Left colon (tissue), 2 donors: ENCODE measurements around the gene KREMEN1. TPM values are rescaled to one million over a fixed set of nuclear protein-coding genes. Genes with fewer than 3 reads are reported as not detected.
A peak's percentile ranks its signal among the peaks of the same experiment; 100 is the strongest.
"Not testable (repeated sequence)": the region's sequence is repeated elsewhere in the genome, so short reads cannot be mapped to it uniquely, and the experiment has no call there.

Source experiments
- ATAC-seq: fragments of 200-7000 bp; cut with Tn5 transposase; one replicate; pipeline ENCODE4 v1.9.1; 2020; ENCODE audit warnings: mild to moderate bottlenecking, moderate library complexity
- DNase-seq, 2 donors: peaks; one replicate each; pipeline ENCODE4 v3.0.0-alpha.2; 2020
- intact Hi-C, 2 donors: fragments of 100-400 bp; cut with DNase I in 1 of 2; cut with micrococcal nuclease in 1 of 2; formaldehyde crosslinking; loops; one replicate each; pipeline versions ENCODE4 v1.11.2 to v1.14.0; 2022; cut with DNase I, micrococcal nuclease
- total RNA-seq, 2 donors: library from RNA; stranded (reverse); fragmentation: NEBNext Ultra II Directional; extraction: Animal tissue kit (Norgen Biotek cat#: 25700); gene quantifications; one replicate each; pipeline ENCODE4 v1.2.1, GENCODE V29; 2021
- donor health status: DM: no; HTN: no; CAD: no.
- donor health status: DM: yes; HTN: yes; CAD: no.

KREMEN1 gene
- total RNA-seq, 2 donors from 2014 or later = 24.0 to 38.7 TPM

DNA sequence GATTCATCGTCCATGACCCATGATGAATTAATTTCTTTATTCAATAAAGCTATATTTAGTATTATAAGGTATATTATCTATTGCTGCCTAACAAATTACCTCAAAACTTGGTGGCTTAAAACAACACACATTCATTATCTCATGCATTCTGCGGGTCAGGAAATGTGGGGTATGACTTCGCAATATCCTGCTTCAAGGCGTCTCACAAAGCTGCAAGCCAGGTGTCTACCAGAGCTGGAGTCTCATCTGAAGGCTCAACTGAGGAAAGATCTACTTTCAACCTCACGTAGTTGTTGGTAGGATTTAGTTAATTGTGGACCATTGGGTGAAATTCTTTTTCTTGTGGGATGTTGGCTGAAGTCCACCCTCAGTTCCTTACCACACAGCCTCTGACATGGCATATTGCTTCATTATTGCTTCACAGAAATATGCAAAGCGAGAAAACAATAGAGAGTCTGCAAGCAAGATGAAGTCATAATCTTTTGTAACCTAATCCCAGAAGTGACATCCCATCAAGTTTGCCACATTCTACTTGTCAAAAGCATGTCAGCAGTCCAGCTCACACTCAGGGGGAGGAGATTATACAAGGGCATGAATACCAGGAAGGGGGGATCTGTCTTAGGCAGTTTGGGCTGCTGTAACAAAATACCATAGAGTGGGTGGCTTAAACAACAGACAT lies 45.1 kb downstream of the KREMEN1 start:
- no peak for ATAC-seq
- intact Hi-C loops = no loop called here

DNA sequence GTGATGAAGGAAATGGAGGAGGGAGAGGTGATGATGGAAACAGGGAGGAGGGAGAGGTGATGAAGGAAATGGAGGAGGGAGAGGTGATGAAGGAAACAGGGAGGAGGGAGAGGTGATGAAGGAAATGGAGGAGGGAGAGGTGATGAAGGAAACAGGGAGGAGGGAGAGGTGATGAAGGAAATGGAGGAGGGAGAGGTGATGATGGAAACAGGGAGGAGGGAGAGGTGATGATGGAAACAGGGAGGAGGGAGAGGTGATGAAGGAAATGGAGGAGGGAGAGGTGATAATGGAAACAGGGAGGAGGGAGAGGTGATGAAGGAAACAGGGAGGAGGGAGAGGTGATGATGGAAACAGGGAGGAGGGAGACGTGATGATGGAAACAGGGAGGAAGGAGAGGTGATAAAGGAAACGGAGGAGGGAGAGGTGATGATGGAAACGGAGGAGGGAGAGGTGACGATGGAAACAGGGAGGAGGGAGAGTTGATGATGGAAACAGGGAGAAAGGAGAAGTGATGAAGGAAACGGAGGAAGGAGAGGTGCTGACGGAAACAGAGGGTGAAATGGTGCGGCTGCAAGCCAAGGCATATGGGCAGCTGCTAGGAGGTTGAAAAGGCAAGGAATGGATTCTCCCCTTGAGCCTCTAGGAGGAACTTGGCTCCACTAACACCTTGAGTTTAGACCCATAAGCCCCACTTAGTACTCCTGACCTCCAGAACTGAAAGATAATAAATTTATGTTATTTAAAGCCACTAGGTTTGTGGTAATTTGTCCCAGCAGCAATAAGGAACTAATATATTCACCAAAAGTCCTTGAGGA lies 47.5 kb downstream of the KREMEN1 start:
- not testable (repeated sequence) for ATAC-seq

More for the DNA sequence above, 45.1 kb downstream of the KREMEN1 start:
- DNase-seq = no peak

DNA sequence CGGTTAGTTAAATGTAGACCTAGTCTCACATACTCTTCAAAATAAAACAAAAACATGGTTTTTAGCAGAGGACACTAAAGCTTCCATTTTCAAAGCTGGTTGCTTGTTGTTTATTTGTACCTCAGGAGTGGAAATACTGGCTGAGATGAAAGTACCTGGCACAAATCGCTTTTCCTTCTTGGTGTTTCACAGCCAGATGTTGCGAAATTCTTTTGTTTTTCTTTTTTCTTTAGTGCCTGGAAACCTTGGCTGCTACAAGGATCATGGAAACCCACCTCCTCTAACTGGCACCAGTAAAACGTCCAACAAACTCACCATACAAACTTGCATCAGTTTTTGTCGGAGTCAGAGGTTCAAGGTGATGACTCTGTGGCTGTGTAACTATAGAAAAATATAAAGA lies 48.3 kb downstream of the KREMEN1 start:
- DNase-seq = no peak
- no peak for ATAC-seq
- intact Hi-C loops = no loop called here

More for the DNA sequence above, 47.5 kb downstream of the KREMEN1 start:
- intact Hi-C loops, DNase-seq: not testable (repeated sequence)

- ATAC-seq (no peak), DNase-seq (no peak)
- intact Hi-C loops = no loop called here
Observed at GRCh38 chr22:29122041-29122440, 49.2 kb downstream of the KREMEN1 start.

GRCh38 chr22:29124777-29125442 lies 52.1 kb downstream of the KREMEN1 start:
- intact Hi-C loops = no loop called here
- ATAC-seq = no peak
- no peak for DNase-seq

GRCh38 chr22:29125443-29125778 lies 52.6 kb downstream of the KREMEN1 start:
- no peak for DNase-seq
- ATAC-seq = no peak
- intact Hi-C loops = no loop called here

DNA sequence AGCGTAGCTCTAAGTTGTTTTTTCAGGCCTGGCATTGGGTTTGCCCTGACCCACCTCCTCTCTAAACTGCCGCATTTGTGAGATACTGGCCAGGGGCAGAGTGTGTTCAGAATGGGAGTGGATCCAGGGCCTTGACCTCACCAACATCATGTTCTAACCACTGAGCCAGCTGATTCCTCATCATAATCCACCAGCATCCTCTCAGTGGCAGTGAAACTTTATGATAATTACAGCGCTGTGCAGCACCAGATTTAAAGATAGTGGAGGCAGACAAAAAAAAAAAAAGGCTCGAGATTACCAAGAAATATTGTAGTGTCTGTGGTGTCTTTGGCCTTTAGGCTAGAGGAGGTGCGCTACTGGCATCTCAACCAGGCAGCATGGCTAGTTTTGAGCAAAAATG lies 53.0 kb downstream of the KREMEN1 start:
- no peak for DNase-seq
- no peak for ATAC-seq
- intact Hi-C loops = no loop called here

GRCh38 chr22:29126670-29127395 lies 54.0 kb downstream of the KREMEN1 start:
- intact Hi-C loops = no loop called here
- DNase-seq = no peak
- peak; percentile 88 for ATAC-seq

GRCh38 chr22:29128891-29129807 lies 56.3 kb downstream of the KREMEN1 start:
- DNase-seq = no peak
- intact Hi-C loops = no loop called here
- ATAC-seq = no peak

GRCh38 chr22:29129808-29130140 lies 56.9 kb downstream of the KREMEN1 start:
- intact Hi-C loops = no loop called here

DNA sequence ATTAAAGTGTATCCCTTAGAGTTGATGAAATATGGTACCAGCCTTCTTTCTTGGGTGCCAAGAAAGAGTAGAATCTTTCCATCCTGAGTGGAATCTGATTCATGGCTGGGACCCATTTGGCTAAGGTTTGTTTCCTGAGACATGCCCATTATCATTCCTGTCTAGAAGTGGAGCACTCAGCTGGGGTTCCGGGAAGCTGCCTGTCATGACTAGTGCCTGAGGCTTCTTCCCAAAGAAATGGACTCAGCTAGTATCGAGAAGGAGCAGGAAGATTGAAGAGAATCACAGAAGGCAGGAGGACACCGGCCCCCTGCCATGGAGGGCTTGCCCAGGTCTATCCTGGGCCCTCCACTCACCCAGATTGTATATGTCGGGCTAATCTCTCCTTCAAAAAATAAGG lies 57.6 kb downstream of the KREMEN1 start:
- intact Hi-C loops = no loop called here
- no peak for ATAC-seq
- no peak for DNase-seq

More at GRCh38 chr22:29129808-29130140, 56.9 kb downstream of the KREMEN1 start:
- DNase-seq (no peak), ATAC-seq (no peak)

GRCh38 chr22:29133603-29134133 lies 60.8 kb downstream of the KREMEN1 start:
- no peak for ATAC-seq

GRCh38 chr22:29134448-29134847 lies 61.6 kb downstream of the KREMEN1 start:
- intact Hi-C loops = no loop called here
- ATAC-seq (peak; percentile 82), DNase-seq (no peak)

More at GRCh38 chr22:29133603-29134133, 60.8 kb downstream of the KREMEN1 start:
- intact Hi-C loops = no loop called here
- DNase-seq = no peak

DNA sequence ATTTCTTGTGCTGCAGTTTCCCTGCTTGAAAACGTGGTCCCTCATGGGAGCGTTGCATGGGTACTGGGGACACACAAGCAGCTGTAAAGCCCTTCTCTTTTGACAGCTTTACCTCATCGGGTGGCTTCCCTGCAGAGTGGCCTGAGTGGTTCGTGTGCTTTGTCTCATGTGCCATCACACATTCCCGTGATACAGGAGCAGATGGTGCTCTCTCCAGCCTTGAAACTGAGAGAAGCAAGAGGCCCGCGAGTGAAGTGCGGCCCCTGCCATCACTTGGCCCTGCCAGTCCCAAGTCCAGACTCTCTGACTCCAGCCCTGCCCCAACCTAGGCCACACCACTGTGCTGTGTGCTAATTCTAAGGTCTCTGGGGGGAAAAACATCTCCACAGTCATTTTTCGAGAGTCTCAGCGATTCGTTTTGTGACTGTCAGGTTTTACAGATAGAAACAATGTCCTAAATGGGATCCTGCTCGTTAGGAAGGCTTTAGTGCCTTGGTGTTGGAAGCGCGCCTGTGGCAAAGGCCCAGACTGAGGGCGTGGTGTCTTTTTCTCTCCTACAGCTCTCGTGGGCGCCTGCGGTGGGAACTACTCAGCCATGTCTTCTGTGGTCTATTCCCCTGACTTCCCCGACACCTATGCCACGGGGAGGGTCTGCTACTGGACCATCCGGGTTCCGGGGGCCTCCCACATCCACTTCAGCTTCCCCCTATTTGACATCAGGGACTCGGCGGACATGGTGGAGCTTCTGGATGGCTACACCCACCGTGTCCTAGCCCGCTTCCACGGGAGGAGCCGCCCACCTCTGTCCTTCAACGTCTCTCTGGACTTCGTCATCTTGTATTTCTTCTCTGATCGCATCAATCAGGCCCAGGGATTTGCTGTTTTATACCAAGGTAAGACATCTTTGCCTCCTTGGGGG lies 64.2 kb downstream of the KREMEN1 start:
- intact Hi-C loops = no loop called here

GRCh38 chr22:29138556-29139305 lies 65.9 kb downstream of the KREMEN1 start:
- intact Hi-C loops = no loop called here
- no peak for DNase-seq
- no peak for ATAC-seq

More for the DNA sequence above, 64.2 kb downstream of the KREMEN1 start:
- no peak for DNase-seq
- ATAC-seq = no peak
